ENCODE data around the gene FREY1.

Gene FREY1

DNA sequence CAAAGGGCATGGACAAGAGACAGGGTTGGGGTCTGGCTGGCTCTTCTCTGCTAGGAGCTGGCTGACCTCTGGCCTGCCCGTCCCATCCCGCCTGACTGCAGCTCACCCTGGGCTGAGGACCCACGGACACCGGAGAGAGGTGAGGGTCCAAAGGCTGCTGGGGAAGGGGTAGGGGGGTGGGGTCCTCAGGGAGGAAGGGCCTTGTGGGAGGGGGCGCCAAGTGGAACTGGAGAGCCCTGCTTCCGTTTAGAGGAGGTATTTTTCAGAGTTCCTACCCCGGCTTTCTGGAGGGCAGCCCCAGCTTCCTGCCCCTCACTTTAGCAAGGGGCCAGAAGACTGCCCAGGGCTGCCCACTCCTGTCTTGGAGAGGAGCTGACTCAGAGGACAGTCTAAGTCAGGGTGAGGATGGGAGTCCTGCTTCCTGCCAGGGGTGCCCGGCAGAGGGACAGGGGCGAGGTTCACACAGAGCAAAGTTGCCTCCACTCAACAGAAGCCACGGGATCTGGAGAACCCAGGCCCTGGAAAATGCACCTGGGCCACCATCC lies 22.5 kb upstream of the FREY1 start:
- Histone ChIP-seq H3K4me3 (ENCODE audit: low read length) (peak overlapping the region; percentile 78), H3K27me3 (ENCODE audit: control insufficient read depth, low read length) (no peaks in the 10 kb centered on the region), H3K9me2 (replicated peaks; ENCODE audit: control insufficient read depth, low read length) (no peaks in the 10 kb centered on the region), H3K4me2 (ENCODE audit: low read length) (peak overlapping the region; percentile 75), H3F3A (ENCODE audit: control insufficient read depth, insufficient read depth) (peaks cover 37% of the 10 kb centered on the region), H3K79me2 (ENCODE audit: control insufficient read depth, low read length) (peaks cover 69% of the 10 kb centered on the region), H3K36me3 (ENCODE audit: control insufficient read depth, low read length) (peaks cover 71% of the 10 kb centered on the region), H4K20me1 (ENCODE audit: control insufficient read depth, insufficient read depth, low read depth, low read length) (no peaks in the 10 kb centered on the region), H3K9me3 (ENCODE audit: control insufficient read depth, insufficient read depth, low read length) (no peaks in the 10 kb centered on the region), H3K4me1 (ENCODE audit: control insufficient read depth, low read length) (peaks cover 86% of the 10 kb centered on the region), H3K27ac (ENCODE audit: low read depth, low read length) (peak overlapping the region; percentile 98)
- no peak for TF ChIP-seq EZH2phosphoT487 (IDR thresholded peaks at IDR 0.05; ENCODE audit: borderline replicate concordance, low read length)
- TF ChIP-seq, protein P1, sequence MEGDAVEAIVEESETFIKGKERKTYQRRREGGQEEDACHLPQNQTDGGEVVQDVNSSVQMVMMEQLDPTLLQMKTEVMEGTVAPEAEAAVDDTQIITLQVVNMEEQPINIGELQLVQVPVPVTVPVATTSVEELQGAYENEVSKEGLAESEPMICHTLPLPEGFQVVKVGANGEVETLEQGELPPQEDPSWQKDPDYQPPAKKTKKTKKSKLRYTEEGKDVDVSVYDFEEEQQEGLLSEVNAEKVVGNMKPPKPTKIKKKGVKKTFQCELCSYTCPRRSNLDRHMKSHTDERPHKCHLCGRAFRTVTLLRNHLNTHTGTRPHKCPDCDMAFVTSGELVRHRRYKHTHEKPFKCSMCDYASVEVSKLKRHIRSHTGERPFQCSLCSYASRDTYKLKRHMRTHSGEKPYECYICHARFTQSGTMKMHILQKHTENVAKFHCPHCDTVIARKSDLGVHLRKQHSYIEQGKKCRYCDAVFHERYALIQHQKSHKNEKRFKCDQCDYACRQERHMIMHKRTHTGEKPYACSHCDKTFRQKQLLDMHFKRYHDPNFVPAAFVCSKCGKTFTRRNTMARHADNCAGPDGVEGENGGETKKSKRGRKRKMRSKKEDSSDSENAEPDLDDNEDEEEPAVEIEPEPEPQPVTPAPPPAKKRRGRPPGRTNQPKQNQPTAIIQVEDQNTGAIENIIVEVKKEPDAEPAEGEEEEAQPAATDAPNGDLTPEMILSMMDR (IDR thresholded peaks at IDR 0.05; ENCODE audit: low read depth, low read length, poor library complexity, severe bottlenecking): no peak

- peaks cover 36% of the 10 kb centered on the region for H3F3A ChIP-seq (ENCODE audit: control insufficient read depth, insufficient read depth)
- no peaks in the 10 kb centered on the region for H3K9me2 ChIP-seq (replicated peaks; ENCODE audit: control insufficient read depth, low read length)
- peaks cover 85% of the 10 kb centered on the region for H3K4me1 ChIP-seq (ENCODE audit: control insufficient read depth, low read length)
- peaks cover 74% of the 10 kb centered on the region for H3K79me2 ChIP-seq (ENCODE audit: control insufficient read depth, low read length)
- H3K27me3 ChIP-seq (ENCODE audit: control insufficient read depth, low read length): no peaks in the 10 kb centered on the region
- no peaks in the 10 kb centered on the region for H4K20me1 ChIP-seq (ENCODE audit: control insufficient read depth, insufficient read depth, low read depth, low read length)
- H3K27ac ChIP-seq (ENCODE audit: low read depth, low read length): peak overlapping the region; percentile 98
- peak overlapping the region; percentile 78 for H3K4me3 ChIP-seq (ENCODE audit: low read length)
- H3K4me2 ChIP-seq (ENCODE audit: low read length): peak overlapping the region; percentile 75
- peaks cover 67% of the 10 kb centered on the region for H3K36me3 ChIP-seq (ENCODE audit: control insufficient read depth, low read length)
- H3K9me3 ChIP-seq (ENCODE audit: control insufficient read depth, insufficient read depth, low read length): no peaks in the 10 kb centered on the region
- TF ChIP-seq, protein P1 (IDR thresholded peaks at IDR 0.05; ENCODE audit: low read depth, low read length, poor library complexity, severe bottlenecking): no peak
- TF ChIP-seq EZH2phosphoT487 (IDR thresholded peaks at IDR 0.05; ENCODE audit: borderline replicate concordance, low read length): no peak
Measured at GRCh38 chr11:45928535-45929215, 21.6 kb upstream of the FREY1 start.

- Histone ChIP-seq H3K4me3 (ENCODE audit: low read length) (no peak overlapping the region), H3K27ac (ENCODE audit: low read depth, low read length) (peak overlapping the region; percentile 98), H3K36me3 (ENCODE audit: control insufficient read depth, low read length) (peaks cover 61% of the 10 kb centered on the region), H3K79me2 (ENCODE audit: control insufficient read depth, low read length) (peaks cover 72% of the 10 kb centered on the region), H3K4me1 (ENCODE audit: control insufficient read depth, low read length) (peaks cover 84% of the 10 kb centered on the region), H4K20me1 (ENCODE audit: control insufficient read depth, insufficient read depth, low read depth, low read length) (no peaks in the 10 kb centered on the region), H3K4me2 (ENCODE audit: low read length) (peak overlapping the region; percentile 75), H3F3A (ENCODE audit: control insufficient read depth, insufficient read depth) (peaks cover 32% of the 10 kb centered on the region), H3K27me3 (ENCODE audit: control insufficient read depth, low read length) (peaks cover 5% of the 10 kb centered on the region), H3K9me3 (ENCODE audit: control insufficient read depth, insufficient read depth, low read length) (no peaks in the 10 kb centered on the region), H3K9me2 (replicated peaks; ENCODE audit: control insufficient read depth, low read length) (no peaks in the 10 kb centered on the region)
- TF ChIP-seq, protein P1 (IDR thresholded peaks at IDR 0.05; ENCODE audit: low read depth, low read length, poor library complexity, severe bottlenecking): no peak
- TF ChIP-seq EZH2phosphoT487 (IDR thresholded peaks at IDR 0.05; ENCODE audit: borderline replicate concordance, low read length): no peak
Measured at GRCh38 chr11:45927684-45928413, 20.8 kb upstream of the FREY1 start.

All from DOHH2 (cell line).